PC-9 (cell line): ENCODE data around the gene SNX33. TPM values are rescaled to one million over a fixed set of nuclear protein-coding genes. Genes with fewer than 3 reads are reported as not detected.
A peak's percentile ranks its signal among the peaks of the same experiment; 100 is the strongest.

Source experiments
- BruUV-seq: library from RNA; stranded (reverse); fragments of 400-500 nt; replicated peaks from 2 replicates; lab custom pipeline; 2021; lab: Mats Ljungman, UMichigan
- CTCF ChIA-PET: fragments of 300-600 bp; sonication (Branson Sonifier 250); formaldehyde crosslinking; loops from one replicate; lab custom pipeline; 2022; ENCODE audit warnings: antibody characterized with exemption; lab: Charles Lee
- POLR2A ChIA-PET: fragments of 300-600 bp; sonication (Branson Sonifier 250); formaldehyde crosslinking; loops from one replicate; lab custom pipeline; 2022; ENCODE audit warnings: antibody characterized with exemption; ENCODE audit not compliant: unreplicated experiment; lab: Charles Lee
- DNase-seq, 2 experiments: peaks; one replicate each; pipeline versions ENCODE4 v3.0.0 to v3.0.0-alpha.2; 2015 to 2022; ENCODE audit warnings: mixed read lengths in 1 of 2
- H2AFZ ChIP-seq: fragments of 200-600 bp; sonication (generic); 2 replicates; pipeline ENCODE4 v1.8.1; 2017; ENCODE audit warnings: antibody characterized with exemption
- H3F3A ChIP-seq: fragments of 200-600 bp; sonication (generic); 2 replicates; pipeline ENCODE4 v1.8.1; 2017; ENCODE audit warnings: antibody characterized with exemption, mild to moderate bottlenecking, low read depth; ENCODE audit not compliant: insufficient read depth
- H3K27ac ChIP-seq: fragments of 200-600 bp; sonication (generic); 2 replicates; pipeline ENCODE4 v1.6.1; 2016; ENCODE audit warnings: mixed run types
- H3K27me3 ChIP-seq: fragments of 200-600 bp; sonication (generic); 2 replicates; pipeline ENCODE4 v1.6.1; 2016; ENCODE audit warnings: low read depth, mixed run types; ENCODE audit not compliant: insufficient read depth
- H3K36me3 ChIP-seq: fragments of 200-600 bp; sonication (generic); 2 replicates; pipeline ENCODE4 v1.6.1; 2016; ENCODE audit warnings: low read depth, mixed run types
- H3K4me1 ChIP-seq: fragments of 200-600 bp; sonication (generic); replicated peaks from 2 replicates; pipeline ENCODE4 v1.6.1; 2016; ENCODE audit warnings: mixed run types; ENCODE audit not compliant: insufficient read depth
- H3K4me2 ChIP-seq: fragments of 200-600 bp; sonication (generic); 2 replicates; pipeline ENCODE4 v1.6.1; 2017; ENCODE audit warnings: mixed run types
- H3K4me3 ChIP-seq: fragments of 200-600 bp; sonication (generic); 2 replicates; pipeline ENCODE4 v1.6.1; 2016; ENCODE audit warnings: mixed run types
- H3K79me2 ChIP-seq: fragments of 200-600 bp; sonication (generic); 2 replicates; pipeline ENCODE4 v1.6.1; 2017; ENCODE audit warnings: low read depth, mixed run types
- H3K9me2 ChIP-seq: fragments of 200-600 bp; sonication (generic); 2 replicates; pipeline ENCODE4 v1.8.1; 2017; ENCODE audit warnings: mild to moderate bottlenecking; ENCODE audit not compliant: insufficient read depth
- H3K9me3 ChIP-seq: fragments of 200-600 bp; sonication (generic); 2 replicates; pipeline ENCODE4 v1.8.1; 2016; ENCODE audit warnings: low read depth; ENCODE audit not compliant: insufficient read depth
- H4K20me1 ChIP-seq: fragments of 200-600 bp; sonication (generic); 2 replicates; pipeline ENCODE4 v1.8.1; 2017; ENCODE audit not compliant: insufficient read depth
- EZH2 ChIP-seq: fragments of 200-600 bp; sonication (generic); IDR thresholded peaks from 2 replicates; pipeline ENCODE4 v1.8.0; 2017; ENCODE audit warnings: antibody characterized with exemption, low read depth
- intact Hi-C: fragments of 100-400 bp; cut with micrococcal nuclease; formaldehyde crosslinking; loops from one replicate; pipeline ENCODE4 v1.10.0; 2022; ENCODE audit not compliant: unreplicated experiment
- total RNA-seq: library from RNA; stranded (reverse); gene quantifications from 2 replicates; pipeline ENCODE4 v1.2.3, GENCODE V29; 2021
- TF ChIP-seq, protein P1 (sequence below): fragments of 200-600 bp; sonication (generic); conservative IDR thresholded peaks from 2 replicates; pipeline ENCODE4 v1.6.1; 2017; ENCODE audit warnings: mixed run types, antibody characterized with exemption, mild to moderate bottlenecking, moderate library complexity

Gene SNX33
- total RNA-seq, 1 experiment from 2014 or later: 27.8 TPM

GRCh38 chr15:75693501-75694240 is 46.0 kb downstream of the SNX33 start:
- no peaks in the 10 kb centered on the region for H3K79me2 ChIP-seq
- peaks cover 11% of the 10 kb centered on the region; the same call in 1 of the 2 replicates for H3K4me1 ChIP-seq
- H3K4me2 ChIP-seq: no peak overlapping the region
- no peak overlapping the region for H2AFZ ChIP-seq
- H3K9me3 ChIP-seq: no peaks in the 10 kb centered on the region
- CTCF ChIA-PET: interaction anchor here (1.2 kb wide), 1 partner anchor 109 kb away, joined by 3 read pairs; no protein-coding TSS in a partner anchor
- no peaks in the 10 kb centered on the region for H4K20me1 ChIP-seq
- no peak overlapping the region for H3K27ac ChIP-seq
- no TSS peak for BruUV-seq
- DNase-seq: no peak
- no peaks in the 10 kb centered on the region for H3K9me2 ChIP-seq
- intact Hi-C loops: no loop called here
- H3K27me3 ChIP-seq: no peaks in the 10 kb centered on the region
- H3F3A ChIP-seq: peaks cover 16% of the 10 kb centered on the region; the same call in 1 of the 2 replicates
- no peak overlapping the region for H3K4me3 ChIP-seq
- TF ChIP-seq EZH2: no peak
- TF ChIP-seq, protein P1, sequence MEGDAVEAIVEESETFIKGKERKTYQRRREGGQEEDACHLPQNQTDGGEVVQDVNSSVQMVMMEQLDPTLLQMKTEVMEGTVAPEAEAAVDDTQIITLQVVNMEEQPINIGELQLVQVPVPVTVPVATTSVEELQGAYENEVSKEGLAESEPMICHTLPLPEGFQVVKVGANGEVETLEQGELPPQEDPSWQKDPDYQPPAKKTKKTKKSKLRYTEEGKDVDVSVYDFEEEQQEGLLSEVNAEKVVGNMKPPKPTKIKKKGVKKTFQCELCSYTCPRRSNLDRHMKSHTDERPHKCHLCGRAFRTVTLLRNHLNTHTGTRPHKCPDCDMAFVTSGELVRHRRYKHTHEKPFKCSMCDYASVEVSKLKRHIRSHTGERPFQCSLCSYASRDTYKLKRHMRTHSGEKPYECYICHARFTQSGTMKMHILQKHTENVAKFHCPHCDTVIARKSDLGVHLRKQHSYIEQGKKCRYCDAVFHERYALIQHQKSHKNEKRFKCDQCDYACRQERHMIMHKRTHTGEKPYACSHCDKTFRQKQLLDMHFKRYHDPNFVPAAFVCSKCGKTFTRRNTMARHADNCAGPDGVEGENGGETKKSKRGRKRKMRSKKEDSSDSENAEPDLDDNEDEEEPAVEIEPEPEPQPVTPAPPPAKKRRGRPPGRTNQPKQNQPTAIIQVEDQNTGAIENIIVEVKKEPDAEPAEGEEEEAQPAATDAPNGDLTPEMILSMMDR: no peak
- H3K36me3 ChIP-seq: no peaks in the 10 kb centered on the region
- POLR2A ChIA-PET: no interaction called here

- H3K27ac ChIP-seq: no peak overlapping the region
- peaks cover 11% of the 10 kb centered on the region; the same call in 1 of the 2 replicates for H3K4me1 ChIP-seq
- no peak for TF ChIP-seq EZH2
- TF ChIP-seq, protein P1: peak; percentile 61; the same call in 1 of the 2 replicates
- no peak overlapping the region for H2AFZ ChIP-seq
- DNase-seq: peak; percentile 66 to 71
- H3F3A ChIP-seq: peaks cover 16% of the 10 kb centered on the region; the same call in 1 of the 2 replicates
- intact Hi-C loops: no loop called here
- no peaks in the 10 kb centered on the region for H3K9me2 ChIP-seq
- peak overlapping the region; percentile 58 for H3K4me2 ChIP-seq
- ChIA-PET POLR2A (interaction anchor here (0.6 kb wide), 1 partner anchor 8 kb away, joined by 3 read pairs; no protein-coding TSS in a partner anchor), CTCF (interaction anchor here (0.5 to 1.2 kb wide), 2 partner anchors 8 to 108 kb away, joined by 3 read pairs; no protein-coding TSS in a partner anchor)
- no peaks in the 10 kb centered on the region for H3K27me3 ChIP-seq
- no peaks in the 10 kb centered on the region for H3K36me3 ChIP-seq
- H3K79me2 ChIP-seq: no peaks in the 10 kb centered on the region
- no peaks in the 10 kb centered on the region for H3K9me3 ChIP-seq
- H3K4me3 ChIP-seq: no peak overlapping the region
- H4K20me1 ChIP-seq: no peaks in the 10 kb centered on the region
- BruUV-seq: no TSS peak
These were observed 46.8 kb downstream of the SNX33 start for GRCh38 chr15:75694241-75695182.

GRCh38 chr15:75695220-75695619 is 47.5 kb downstream of the SNX33 start:
- Histone ChIP-seq H3K9me3 (no peaks in the 10 kb centered on the region), H2AFZ (no peak overlapping the region), H3K27ac (no peak overlapping the region), H3K4me3 (no peak overlapping the region), H3K27me3 (no peaks in the 10 kb centered on the region), H4K20me1 (no peaks in the 10 kb centered on the region), H3K9me2 (no peaks in the 10 kb centered on the region), H3K36me3 (no peaks in the 10 kb centered on the region), H3K4me2 (no peak overlapping the region), H3F3A (peaks cover 16% of the 10 kb centered on the region; the same call in 1 of the 2 replicates), H3K4me1 (peaks cover 11% of the 10 kb centered on the region; the same call in 1 of the 2 replicates), H3K79me2 (no peaks in the 10 kb centered on the region)
- intact Hi-C loops: no loop called here
- ChIA-PET CTCF (interaction anchor here (1.2 kb wide), 1 partner anchor 107 kb away, joined by 3 read pairs; no protein-coding TSS in a partner anchor), POLR2A (no interaction called here)
- TF ChIP-seq EZH2: no peak
- TF ChIP-seq, protein P1: no peak
- DNase-seq: no peak
- no TSS peak for BruUV-seq
